Ramos (cell line): ENCODE data around the gene IER5L.

Experiments
- in situ Hi-C: fragments of 300-500 bp; cut with MboI; formaldehyde crosslinking; loops from one replicate; pipeline ENCODE4 v1.14.3; 2022; ENCODE audit warnings: low sequenced_read_pairs; ENCODE audit not compliant: unreplicated experiment

The IER5L gene

GRCh38 chr9:129182625-129183494, 4.8 kb upstream of the IER5L start:
- in situ Hi-C loops: no loop called here

- in situ Hi-C loops: no loop called here
These were observed 4.1 kb upstream of the IER5L start for GRCh38 chr9:129182122-129182521.

GRCh38 chr9:129181246-129181645, 3.2 kb upstream of the IER5L start:
- in situ Hi-C loops: no loop called here

GRCh38 chr9:129178568-129179382, 714 bp upstream of the IER5L start:
- in situ Hi-C loops: no loop called here

- in situ Hi-C loops: no loop called here
These were observed 644 bp downstream of the IER5L start for GRCh38 chr9:129177443-129177790.

- in situ Hi-C loops: no loop called here
These were observed 1.2 kb downstream of the IER5L start for GRCh38 chr9:129176701-129177442.

- in situ Hi-C loops: no loop called here
These were observed 2.0 kb downstream of the IER5L start for GRCh38 chr9:129175825-129176633.

- in situ Hi-C loops: no loop called here
These were observed 2.6 kb downstream of the IER5L start for GRCh38 chr9:129175515-129175824.

GRCh38 chr9:129174724-129175514, 3.1 kb downstream of the IER5L start:
- in situ Hi-C loops: no loop called here

GRCh38 chr9:129174102-129174723, 3.8 kb downstream of the IER5L start:
- in situ Hi-C loops: no loop called here

GRCh38 chr9:129173296-129174101, 4.6 kb downstream of the IER5L start:
- in situ Hi-C loops: no loop called here

- in situ Hi-C loops: no loop called here
These were observed 5.2 kb downstream of the IER5L start for GRCh38 chr9:129172816-129173215.

- in situ Hi-C loops: no loop called here
These were observed 5.9 kb downstream of the IER5L start for GRCh38 chr9:129171993-129172751.

GRCh38 chr9:129170229-129170628, 7.8 kb downstream of the IER5L start:
- in situ Hi-C loops: no loop called here

GRCh38 chr9:129166623-129167557, 11.2 kb downstream of the IER5L start:
- in situ Hi-C loops: no loop called here

GRCh38 chr9:129165198-129165597, 12.9 kb downstream of the IER5L start:
- in situ Hi-C loops: no loop called here
